Measurements from ENCODE around the gene CAMTA1. TPM values are rescaled to one million over a fixed set of nuclear protein-coding genes. Genes with fewer than 3 reads are reported as not detected.
A peak's percentile ranks its signal among the peaks of the same experiment; 100 is the strongest.
"Not testable (repeated sequence)": the region's sequence is repeated elsewhere in the genome, so short reads cannot be mapped to it uniquely, and the experiment has no call there.

The CAMTA1 gene
- total RNA-seq, 1 donor from 2014 or later = 40.9 TPM

DNA sequence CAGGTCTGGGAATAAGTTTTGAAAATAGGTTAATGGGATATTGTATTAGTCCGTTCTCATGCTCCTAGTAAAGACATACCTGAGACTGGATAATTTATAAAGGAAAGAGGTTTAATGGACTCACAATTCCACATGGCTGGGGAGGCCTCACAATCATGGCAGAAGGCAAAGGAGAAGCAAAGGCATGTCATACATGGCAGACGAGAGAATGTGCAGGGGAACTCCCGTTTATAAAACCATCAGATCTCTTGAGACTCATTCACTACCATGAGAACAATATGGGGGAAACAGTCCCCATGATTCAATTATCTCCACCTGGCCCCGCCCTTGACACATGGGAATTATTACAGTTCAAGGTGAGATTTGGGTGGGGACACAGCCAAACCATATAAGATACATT lies 60.5 kb downstream of the CAMTA1 start:
- DNase-seq (ENCODE audit: low read depth in 2 of 2) = not testable (repeated sequence)

DNA sequence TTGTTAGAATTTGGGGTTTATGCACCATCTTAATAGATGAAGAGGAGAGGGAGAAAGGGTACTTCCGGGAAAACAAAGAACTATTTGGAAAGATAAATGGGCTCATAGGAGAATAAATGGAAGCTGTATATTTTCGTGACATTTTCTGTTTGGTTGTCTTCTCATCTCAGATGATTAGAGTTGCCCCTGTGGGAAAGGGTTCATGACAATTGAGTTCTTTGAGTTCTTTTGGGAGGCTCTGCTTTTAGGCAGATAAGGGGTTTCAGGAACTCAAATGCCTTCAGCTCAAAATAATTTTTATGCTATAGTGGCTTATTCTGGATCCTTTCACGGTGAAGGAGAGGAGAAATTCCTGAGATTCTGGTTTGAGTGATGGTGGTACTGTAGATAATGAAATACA lies 63.6 kb downstream of the CAMTA1 start:
- no peak for DNase-seq (ENCODE audit: low read depth in 2 of 2)

DNA sequence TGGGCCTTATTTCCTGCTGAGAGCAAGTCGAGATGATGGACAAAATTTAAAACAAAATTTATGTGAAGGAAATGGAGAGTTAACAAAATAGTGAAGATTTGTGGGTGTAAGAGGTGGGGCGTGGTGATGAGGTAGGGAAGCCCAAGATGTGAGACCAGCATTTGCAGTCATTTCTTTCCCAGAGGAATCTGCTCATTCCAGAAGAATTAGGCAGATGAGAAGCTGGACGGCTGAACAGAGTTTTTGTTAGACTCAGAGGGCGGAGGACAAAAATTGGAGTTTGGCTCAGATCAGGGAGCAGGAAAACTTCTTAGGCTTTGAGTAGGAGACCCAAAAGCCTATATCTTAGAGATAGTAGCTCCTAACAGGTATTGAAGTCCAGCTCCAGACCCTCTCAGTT lies 65.3 kb downstream of the CAMTA1 start:
- no peak for DNase-seq (ENCODE audit: low read depth in 2 of 2)

GRCh38 chr1:6852136-6852890 lies 67.1 kb downstream of the CAMTA1 start:
- no peak for DNase-seq (ENCODE audit: low read depth in 2 of 2)

DNA sequence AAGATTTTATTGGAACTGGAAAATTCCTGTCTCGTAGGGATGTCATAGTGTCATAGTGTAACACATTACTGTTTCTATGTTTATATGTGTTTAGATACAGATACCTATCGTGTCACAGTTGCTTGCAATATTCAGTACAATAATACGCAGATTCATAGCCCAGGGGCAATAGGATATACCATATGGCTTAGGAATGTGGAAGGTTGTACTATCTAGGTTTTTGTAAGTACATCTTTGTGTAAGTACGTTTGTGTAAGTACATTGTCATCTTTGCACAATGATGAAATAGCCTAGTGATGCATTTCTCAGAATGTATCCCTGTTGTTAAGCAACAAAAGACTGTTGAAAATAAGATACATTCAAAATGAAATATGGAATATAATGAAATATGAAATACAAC lies 68.9 kb downstream of the CAMTA1 start:
- no peak for DNase-seq (ENCODE audit: low read depth in 2 of 2)

DNA sequence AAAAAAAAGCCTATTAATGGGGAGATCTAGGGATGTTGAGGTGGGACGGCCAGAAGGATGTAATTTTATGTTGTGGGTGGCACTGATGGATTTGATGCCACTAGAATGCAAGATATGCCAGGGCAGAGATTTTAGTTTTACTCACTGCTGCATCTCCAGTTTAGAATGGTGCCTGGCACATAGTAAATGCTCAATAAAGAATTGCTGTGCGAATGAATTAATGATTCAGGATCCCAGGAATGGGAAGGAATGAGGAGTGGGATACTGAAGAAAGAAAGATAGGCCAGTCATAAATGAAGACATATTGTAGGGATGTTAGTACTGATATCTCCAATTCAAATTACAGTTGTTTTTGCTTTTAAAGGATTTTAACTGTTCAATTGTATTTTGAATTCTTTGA lies 72.6 kb downstream of the CAMTA1 start:
- DNase-seq (ENCODE audit: low read depth in 2 of 2) = no peak

DNA sequence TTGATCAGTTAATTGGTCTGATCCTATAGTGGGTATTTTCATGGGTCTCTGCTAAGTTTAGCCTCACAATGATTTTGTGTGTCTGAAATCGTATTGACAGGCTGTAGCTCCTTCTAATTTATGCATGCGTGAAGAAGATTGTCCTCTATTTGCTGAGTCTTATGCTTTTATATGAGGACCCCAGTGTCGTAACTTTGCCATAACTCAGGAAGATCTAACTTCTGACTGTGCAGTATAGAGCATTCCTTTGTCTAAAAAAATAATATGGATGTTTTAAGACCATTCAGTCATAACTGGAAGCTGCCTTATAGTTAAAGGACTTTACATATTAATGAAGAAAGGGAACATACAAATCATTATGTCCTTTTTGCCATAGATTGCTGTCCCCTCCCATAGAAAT lies 73.3 kb downstream of the CAMTA1 start:
- no peak for DNase-seq (ENCODE audit: low read depth in 2 of 2)

GRCh38 chr1:6859415-6860343 lies 74.4 kb downstream of the CAMTA1 start:
- DNase-seq (ENCODE audit: low read depth in 2 of 2) = peak; percentile 58 to 93

- DNase-seq (ENCODE audit: low read depth in 2 of 2) = peak in 1 of 2 donors; percentile 59
These were observed 75.1 kb downstream of the CAMTA1 start for GRCh38 chr1:6860401-6860800.

DNA sequence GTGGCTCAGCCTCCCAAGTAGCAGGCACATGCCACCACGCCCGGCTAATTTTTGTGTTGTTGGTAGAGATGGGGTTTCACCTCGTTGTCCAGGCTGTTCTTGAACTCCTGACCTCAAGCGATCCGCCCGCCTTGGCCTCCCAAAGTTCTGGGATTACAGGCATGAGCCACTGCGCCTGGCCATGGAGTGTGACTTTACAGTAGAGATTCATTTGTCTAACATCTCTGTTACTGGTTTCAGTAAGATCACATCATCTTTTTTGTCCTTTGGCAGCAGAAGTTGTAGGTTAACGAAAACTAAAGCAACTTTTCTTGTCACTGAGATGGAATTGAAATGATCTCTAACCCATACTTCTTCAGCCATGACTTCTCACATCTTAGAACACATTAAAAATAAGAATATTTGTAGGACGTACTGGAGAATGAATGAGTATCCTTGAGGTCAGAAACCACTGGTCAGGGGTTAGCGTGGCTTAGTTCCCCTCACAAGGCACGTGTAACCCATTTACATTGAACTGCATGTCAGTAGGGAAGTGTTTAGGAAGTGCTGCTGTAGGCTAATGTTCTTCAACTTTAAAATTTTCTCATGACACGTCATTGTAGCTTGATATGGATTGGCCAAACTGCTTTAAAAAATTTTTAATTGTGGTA lies 75.9 kb downstream of the CAMTA1 start:
- no peak for DNase-seq (ENCODE audit: low read depth in 2 of 2)

GRCh38 chr1:6862906-6863305 lies 77.7 kb downstream of the CAMTA1 start:
- DNase-seq (ENCODE audit: low read depth in 2 of 2) = no peak

GRCh38 chr1:6864166-6864565 lies 78.9 kb downstream of the CAMTA1 start:
- DNase-seq (ENCODE audit: low read depth in 2 of 2) = no peak

GRCh38 chr1:6866825-6867224 lies 81.6 kb downstream of the CAMTA1 start:
- DNase-seq (ENCODE audit: low read depth in 2 of 2) = no peak

DNA sequence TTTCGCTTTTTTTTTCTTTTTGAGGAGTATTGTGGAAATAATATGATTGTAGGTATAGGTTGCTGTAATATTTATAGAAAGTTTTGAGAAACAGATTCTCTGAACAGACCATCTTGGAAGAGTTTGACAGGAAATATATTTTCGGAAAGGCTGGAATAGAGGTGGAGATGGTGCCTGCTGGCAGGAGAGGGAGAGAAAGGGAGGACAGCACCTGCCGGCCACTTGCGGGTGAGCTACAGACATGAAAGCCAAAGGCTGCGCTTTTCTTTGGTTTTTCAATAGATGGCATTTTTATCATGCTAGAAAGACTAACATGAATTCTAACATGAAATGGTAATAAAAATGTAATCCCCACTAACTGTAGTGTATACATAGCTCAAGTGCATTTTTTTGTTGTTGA lies 82.1 kb downstream of the CAMTA1 start:
- DNase-seq (ENCODE audit: low read depth in 2 of 2) = no peak

- no peak for DNase-seq (ENCODE audit: low read depth in 2 of 2)
These were observed 82.7 kb downstream of the CAMTA1 start for GRCh38 chr1:6867729-6868659.

- DNase-seq (ENCODE audit: low read depth in 2 of 2) = peak; percentile 8 to 17
These were observed 83.6 kb downstream of the CAMTA1 start for GRCh38 chr1:6868660-6869380.

- DNase-seq (ENCODE audit: low read depth in 2 of 2) = no peak
These were observed 84.3 kb downstream of the CAMTA1 start for GRCh38 chr1:6869545-6869944.

- no peak for DNase-seq (ENCODE audit: low read depth in 2 of 2)
These were observed 84.8 kb downstream of the CAMTA1 start for GRCh38 chr1:6870086-6870485.

DNA sequence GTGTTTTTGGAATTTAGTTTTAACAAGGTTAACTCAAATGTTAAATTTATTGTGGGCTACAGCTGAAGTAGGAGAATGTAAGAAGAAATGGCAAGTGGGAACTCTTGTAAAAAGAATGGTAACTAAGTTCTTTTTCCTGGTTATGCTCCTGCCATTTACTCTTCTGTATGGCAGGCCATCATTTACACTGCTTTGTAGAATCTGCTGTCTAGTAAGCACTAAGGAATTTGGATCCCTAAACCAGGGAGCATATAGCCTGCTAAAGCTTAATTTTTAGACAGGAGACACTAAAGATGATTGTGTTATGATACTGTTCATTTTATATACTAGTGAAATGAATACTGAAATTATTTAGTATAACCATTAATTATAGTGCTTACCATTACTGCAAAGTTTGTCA lies 85.3 kb downstream of the CAMTA1 start:
- DNase-seq (ENCODE audit: low read depth in 2 of 2) = no peak

DNA sequence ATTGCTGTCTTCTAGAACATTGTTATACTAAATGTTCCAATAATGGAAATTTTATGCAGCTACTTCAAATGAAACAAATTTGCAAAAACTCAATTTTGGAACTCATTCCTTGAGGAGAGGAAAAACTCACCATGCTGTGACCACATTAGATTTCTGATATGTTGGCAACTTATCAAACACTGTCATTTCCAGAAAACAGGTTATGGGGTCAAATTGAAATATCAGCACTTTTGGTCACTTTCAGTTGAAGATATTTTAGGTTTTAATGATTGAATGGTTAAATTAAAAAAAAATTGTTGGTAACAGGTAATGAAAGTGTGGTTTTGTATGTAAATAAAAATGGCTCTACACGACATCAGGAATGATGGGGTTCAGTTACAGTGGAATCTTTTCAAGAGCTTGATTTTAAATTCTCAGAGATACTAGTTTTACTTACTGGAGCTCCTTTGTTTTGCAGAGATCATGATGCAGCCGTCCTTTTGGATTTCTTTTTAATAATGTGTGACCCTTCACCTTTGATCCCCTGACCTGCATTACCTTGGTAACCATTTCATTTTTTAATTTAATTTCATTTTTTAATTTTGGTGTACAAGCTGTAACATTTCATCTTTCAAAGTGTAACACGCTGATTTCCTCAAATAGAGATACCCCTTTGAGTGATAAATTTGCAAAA lies 86.2 kb downstream of the CAMTA1 start:
- DNase-seq (ENCODE audit: low read depth in 2 of 2) = no peak

All from lung microvascular endothelial cell (primary cell).